BLaER1 (cell line): ENCODE measurements around the gene RGS3.

ENCODE experiments used
- H3K27ac ChIP-seq: shearing (Covaris generic); formaldehyde crosslinking; 2 replicates; pipeline ENCODE4 v1.8.1; 2022
- H3K27me3 ChIP-seq: shearing (Covaris generic); formaldehyde crosslinking; 2 replicates; pipeline ENCODE4 v1.8.1; 2022
- H3K36me3 ChIP-seq: shearing (Covaris generic); formaldehyde crosslinking; 2 replicates; pipeline ENCODE4 v1.8.1; 2022
- H3K4me1 ChIP-seq: shearing (Covaris generic); formaldehyde crosslinking; 2 replicates; pipeline ENCODE4 v1.8.1; 2022
- H3K4me2 ChIP-seq: shearing (Covaris generic); formaldehyde crosslinking; 2 replicates; pipeline ENCODE4 v1.8.1; 2022
- H3K4me3 ChIP-seq: shearing (Covaris generic); formaldehyde crosslinking; 2 replicates; pipeline ENCODE4 v1.8.1; 2022
- H3K9ac ChIP-seq: shearing (Covaris generic); formaldehyde crosslinking; 2 replicates; pipeline ENCODE4 v1.8.1; 2022
- H3K9me3 ChIP-seq: shearing (Covaris generic); formaldehyde crosslinking; 2 replicates; pipeline ENCODE4 v1.8.1; 2022
- H4K20me1 ChIP-seq: shearing (Covaris generic); formaldehyde crosslinking; 2 replicates; pipeline ENCODE4 v1.8.1; 2022
- Cebpa-rat ChIP-seq: shearing (Covaris generic); IDR thresholded peaks from 2 replicates; pipeline ENCODE4 v1.8.1; 2022

Gene RGS3

DNA sequence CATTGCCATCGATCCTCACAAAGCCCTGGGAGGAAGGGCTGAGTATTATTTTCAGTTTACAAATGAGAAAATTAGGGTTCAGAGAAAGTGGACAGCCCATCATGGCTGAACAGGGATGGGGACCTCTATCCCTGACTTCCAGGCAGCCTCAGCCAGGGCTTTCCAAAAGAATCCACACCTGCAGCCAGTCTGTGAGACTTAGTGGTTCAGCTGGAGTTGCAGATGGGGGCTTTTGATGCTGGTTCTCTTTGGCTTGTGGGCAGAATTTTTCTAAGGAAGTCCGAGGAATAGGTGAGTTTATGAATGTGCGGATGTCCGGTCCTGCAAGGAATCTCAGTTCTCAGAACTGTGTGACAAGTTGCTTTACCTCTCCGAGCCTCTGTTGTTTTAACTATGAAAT is 138.1 kb downstream of the RGS3 start:
- H3K27ac ChIP-seq: peak overlapping the region; percentile 81
- no peaks in the 10 kb centered on the region for H3K27me3 ChIP-seq
- H3K4me2 ChIP-seq: peak overlapping the region; percentile 87
- peaks cover 12% of the 10 kb centered on the region for H4K20me1 ChIP-seq
- peak overlapping the region; percentile 56; the same call in 1 of the 2 replicates for H3K9ac ChIP-seq
- no peak for TF ChIP-seq Cebpa-rat
- H3K9me3 ChIP-seq: no peaks in the 10 kb centered on the region
- no peak overlapping the region for H3K4me3 ChIP-seq
- H3K4me1 ChIP-seq: peaks cover 71% of the 10 kb centered on the region
- peaks cover 17% of the 10 kb centered on the region for H3K36me3 ChIP-seq

DNA sequence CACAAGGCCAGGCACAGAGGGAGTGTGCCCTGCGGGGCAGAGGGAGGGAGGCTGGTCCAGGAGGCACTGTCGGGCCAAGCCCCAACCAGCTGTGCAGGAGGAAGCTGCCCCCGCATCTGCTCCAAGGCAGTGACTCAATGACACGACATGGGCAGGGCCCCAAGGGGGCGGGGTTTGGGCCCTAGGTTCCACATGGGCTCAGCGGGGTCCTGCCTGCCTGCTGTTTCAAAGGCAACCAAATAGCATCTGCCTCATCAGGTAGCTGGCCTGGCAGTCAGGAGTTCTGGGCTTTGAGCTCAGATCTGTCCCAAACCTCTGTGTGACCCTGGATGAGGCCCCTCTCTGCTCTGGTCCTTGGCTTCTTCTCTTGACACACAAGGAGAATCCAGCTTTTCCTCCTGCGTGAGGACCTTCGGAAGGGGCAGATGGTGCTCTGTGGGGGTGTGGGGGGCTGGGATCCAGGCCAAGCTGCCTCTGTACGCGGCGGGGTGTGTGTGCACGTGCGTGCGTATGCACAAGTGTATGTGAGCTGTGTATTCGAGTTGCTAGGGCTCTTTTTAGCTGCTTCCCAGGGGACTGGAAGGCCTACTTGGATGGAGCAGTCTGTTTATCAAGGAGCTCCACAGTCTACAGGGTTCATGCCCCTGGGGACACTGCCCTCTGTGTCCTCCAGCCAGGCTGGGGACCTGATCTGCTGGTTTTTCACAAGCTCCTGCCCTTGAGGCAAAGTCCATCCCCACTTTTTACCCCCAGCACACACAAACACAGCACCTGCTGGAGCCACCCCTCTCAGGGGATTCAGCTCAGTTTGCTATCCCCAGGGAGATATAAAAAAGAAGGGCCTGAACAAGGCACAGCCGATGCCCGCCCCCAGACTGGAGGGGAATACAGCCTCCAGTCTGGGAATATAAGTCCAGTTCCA is 138.9 kb downstream of the RGS3 start:
- Histone ChIP-seq H3K9ac (peak overlapping the region; percentile 56; the same call in 1 of the 2 replicates), H3K27me3 (no peaks in the 10 kb centered on the region), H3K36me3 (peaks cover 10% of the 10 kb centered on the region), H3K9me3 (no peaks in the 10 kb centered on the region), H3K4me3 (peak overlapping the region; percentile 22; the same call in 1 of the 2 replicates), H3K27ac (peak overlapping the region; percentile 81), H3K4me1 (peaks cover 63% of the 10 kb centered on the region), H3K4me2 (peak overlapping the region; percentile 87), H4K20me1 (0 out of 2 replicates have a peak, but pooled peaks cover 5% of the 10 kb centered on the region)
- no peak for TF ChIP-seq Cebpa-rat

DNA sequence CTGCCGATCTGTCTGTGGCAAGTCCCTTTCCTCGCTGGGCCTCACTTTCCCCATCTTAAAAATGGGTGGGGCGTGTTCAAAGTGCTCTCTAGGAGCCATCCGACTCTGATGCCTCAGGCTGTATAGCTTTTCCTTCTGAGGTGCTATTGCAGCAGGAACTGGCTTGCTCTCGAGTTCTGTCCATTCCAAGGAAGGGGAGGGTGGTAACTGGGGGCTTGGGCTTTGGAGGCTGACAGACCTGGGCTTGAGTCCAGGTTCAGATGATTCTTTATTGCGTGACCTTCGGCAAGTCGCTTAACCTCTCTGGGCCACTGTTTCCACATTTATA is 139.5 kb downstream of the RGS3 start:
- H3K4me3 ChIP-seq: peak overlapping the region; percentile 22; the same call in 1 of the 2 replicates
- no peaks in the 10 kb centered on the region for H4K20me1 ChIP-seq
- peak overlapping the region; percentile 56; the same call in 1 of the 2 replicates for H3K9ac ChIP-seq
- no peaks in the 10 kb centered on the region for H3K27me3 ChIP-seq
- H3K9me3 ChIP-seq: no peaks in the 10 kb centered on the region
- H3K4me2 ChIP-seq: peak overlapping the region; percentile 87
- TF ChIP-seq Cebpa-rat: no peak
- peaks cover 57% of the 10 kb centered on the region for H3K4me1 ChIP-seq
- H3K27ac ChIP-seq: peak overlapping the region; percentile 81
- H3K36me3 ChIP-seq: peaks cover 4% of the 10 kb centered on the region

DNA sequence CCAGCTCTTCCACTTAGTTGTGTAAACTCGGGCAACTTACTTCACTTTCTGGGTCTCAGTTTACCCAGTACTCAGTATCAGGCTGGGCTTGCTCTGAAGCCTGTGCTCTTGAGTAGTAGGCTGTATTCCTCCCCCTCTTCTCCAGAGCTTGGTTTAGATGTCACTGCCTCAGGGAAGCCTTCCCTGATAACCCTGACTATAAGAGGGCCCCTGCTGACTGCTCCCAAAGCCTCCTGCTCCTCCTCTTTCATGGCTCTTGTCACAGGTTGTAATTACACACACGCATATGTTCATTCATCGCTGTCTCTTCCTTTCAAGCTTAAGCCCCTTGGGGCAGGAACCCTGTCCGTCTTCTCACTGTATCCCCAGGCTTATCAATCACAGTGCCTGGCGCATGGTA is 140.2 kb downstream of the RGS3 start:
- no peaks in the 10 kb centered on the region for H3K9me3 ChIP-seq
- TF ChIP-seq Cebpa-rat: no peak
- no peak overlapping the region for H3K4me3 ChIP-seq
- H3K9ac ChIP-seq: peak overlapping the region; percentile 2; the same call in 1 of the 2 replicates
- H3K27me3 ChIP-seq: no peaks in the 10 kb centered on the region
- peaks cover 49% of the 10 kb centered on the region for H3K4me1 ChIP-seq
- H3K27ac ChIP-seq: peak overlapping the region; percentile 81
- H3K36me3 ChIP-seq: no peaks in the 10 kb centered on the region
- H3K4me2 ChIP-seq: peak overlapping the region; percentile 87
- no peaks in the 10 kb centered on the region for H4K20me1 ChIP-seq

DNA sequence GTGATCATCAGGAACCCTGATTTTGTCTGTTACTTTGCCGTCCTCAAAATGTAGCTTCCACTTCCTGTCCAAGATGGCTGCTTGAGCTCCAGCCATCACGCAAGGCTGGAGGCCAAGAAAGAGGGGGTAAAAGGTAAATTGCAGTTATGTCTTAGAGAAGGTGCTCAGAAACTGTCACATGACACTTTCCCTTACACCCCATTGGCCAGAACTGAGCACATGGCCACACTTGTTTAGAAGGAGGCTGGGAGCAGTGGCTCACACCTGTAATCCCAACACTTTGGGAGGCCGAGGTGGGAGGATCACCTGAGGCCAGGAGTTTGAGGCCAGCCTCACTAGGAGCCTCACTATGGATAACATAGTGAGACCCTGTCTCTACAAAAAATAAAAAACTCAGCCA is 140.9 kb downstream of the RGS3 start:
- no peak for TF ChIP-seq Cebpa-rat
- Histone ChIP-seq H3K9ac (no peak overlapping the region), H3K4me2 (peak overlapping the region; percentile 87; the same call in 1 of the 2 replicates), H3K4me3 (no peak overlapping the region), H3K4me1 (peaks cover 46% of the 10 kb centered on the region), H4K20me1 (no peaks in the 10 kb centered on the region), H3K9me3 (no peaks in the 10 kb centered on the region), H3K36me3 (no peaks in the 10 kb centered on the region), H3K27me3 (no peaks in the 10 kb centered on the region), H3K27ac (peak overlapping the region; percentile 81; the same call in 1 of the 2 replicates)

DNA sequence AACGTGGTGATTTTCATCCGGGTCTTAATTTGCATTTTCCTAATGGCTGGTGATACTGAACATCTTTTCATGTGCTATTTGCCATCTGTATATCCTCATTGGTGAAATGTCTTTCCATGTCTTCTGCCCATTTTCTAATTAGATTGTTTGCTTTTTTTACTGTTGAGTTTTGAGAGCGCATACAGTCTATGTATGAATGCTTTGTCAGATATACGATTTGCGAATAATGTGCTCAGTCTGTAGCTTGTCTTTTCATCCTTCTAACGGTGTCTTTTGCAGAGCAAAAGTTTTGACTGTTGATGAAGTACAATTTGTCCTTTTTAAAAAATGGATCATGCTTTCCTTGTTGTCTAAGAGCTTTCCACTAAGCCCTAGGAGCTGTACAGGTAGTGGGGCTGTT is 143.0 kb downstream of the RGS3 start:
- peaks cover 36% of the 10 kb centered on the region for H3K4me1 ChIP-seq
- no peak overlapping the region for H3K27ac ChIP-seq
- H3K4me3 ChIP-seq: no peak overlapping the region
- H3K36me3 ChIP-seq: no peaks in the 10 kb centered on the region
- H3K9ac ChIP-seq: no peak overlapping the region
- no peaks in the 10 kb centered on the region for H3K9me3 ChIP-seq
- TF ChIP-seq Cebpa-rat: no peak
- H4K20me1 ChIP-seq: no peaks in the 10 kb centered on the region
- no peak overlapping the region for H3K4me2 ChIP-seq
- no peaks in the 10 kb centered on the region for H3K27me3 ChIP-seq

DNA sequence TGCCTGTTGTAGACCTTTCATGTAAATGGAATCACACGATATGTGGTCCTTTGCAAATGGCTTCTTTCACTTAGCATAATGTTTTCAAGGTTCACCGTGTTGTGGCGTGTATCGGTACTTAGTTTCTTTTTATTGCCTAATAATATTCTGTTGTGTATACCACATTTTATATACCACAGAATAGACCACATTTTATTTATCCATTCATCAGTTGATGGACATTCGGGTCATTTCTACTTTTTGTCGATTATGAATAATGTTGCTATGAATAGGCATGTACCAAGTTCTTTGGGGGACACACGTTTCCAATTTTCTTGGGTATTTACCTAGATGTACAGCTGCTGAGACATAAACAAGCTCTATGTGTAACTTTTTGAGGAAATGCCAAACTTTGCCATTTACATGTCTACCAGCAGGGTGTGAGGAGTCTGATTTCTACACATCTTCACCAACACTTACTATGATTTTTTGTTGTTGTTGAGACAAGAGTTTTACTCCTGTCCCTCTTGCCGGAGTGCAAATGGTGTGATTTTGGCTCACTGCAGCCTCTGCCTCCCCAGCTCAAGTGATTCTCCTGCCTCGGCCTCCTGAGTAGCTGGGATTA is 144.7 kb downstream of the RGS3 start:
- TF ChIP-seq Cebpa-rat: no peak

DNA sequence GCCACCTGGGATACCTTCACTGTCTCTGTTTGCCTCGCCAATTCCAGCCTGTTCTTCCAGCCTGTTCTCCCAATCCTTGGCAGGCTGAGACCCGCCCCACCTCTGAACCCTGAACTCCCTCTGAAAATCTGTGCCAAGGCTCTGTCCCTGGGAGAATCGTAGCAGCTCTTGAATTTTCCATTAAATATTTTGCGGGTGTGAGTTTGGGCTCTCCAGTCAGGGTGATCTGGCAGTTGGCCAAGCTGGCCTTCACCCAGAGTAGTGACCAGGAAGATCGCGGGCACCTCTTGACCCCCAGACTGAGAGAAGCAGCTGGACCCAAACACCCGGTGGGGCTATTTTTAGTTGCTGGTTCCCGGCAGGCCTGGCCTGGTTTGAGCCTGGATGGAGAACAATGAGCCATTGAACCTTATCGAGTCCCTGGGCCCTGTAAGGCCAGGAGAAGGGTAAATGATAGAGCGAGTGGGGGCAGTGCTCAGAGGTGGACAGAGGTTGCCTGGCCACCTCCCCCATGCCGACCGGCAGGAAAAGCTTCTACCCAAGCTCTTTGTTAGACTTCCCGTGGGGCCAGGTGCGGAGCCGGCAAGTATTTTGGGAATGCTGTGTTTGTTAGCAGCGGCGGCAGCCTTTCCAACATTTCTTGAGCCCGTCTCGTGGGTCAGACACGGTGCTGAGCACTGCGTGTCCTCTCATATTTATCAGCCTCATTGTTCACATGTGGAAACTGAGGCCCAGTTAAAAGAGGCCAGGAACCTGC is 146.2 kb downstream of the RGS3 start:
- Histone ChIP-seq H3K4me3 (no peak overlapping the region), H3K27ac (no peak overlapping the region), H3K9me3 (no peaks in the 10 kb centered on the region), H3K9ac (no peak overlapping the region), H3K36me3 (no peaks in the 10 kb centered on the region), H3K4me1 (peaks cover 34% of the 10 kb centered on the region), H3K4me2 (no peak overlapping the region), H4K20me1 (no peaks in the 10 kb centered on the region), H3K27me3 (no peaks in the 10 kb centered on the region)
- TF ChIP-seq Cebpa-rat: no peak

More for the DNA sequence above, 144.7 kb downstream of the RGS3 start:
- no peaks in the 10 kb centered on the region for H3K27me3 ChIP-seq
- no peaks in the 10 kb centered on the region for H4K20me1 ChIP-seq
- no peak overlapping the region for H3K9ac ChIP-seq
- no peak overlapping the region for H3K4me3 ChIP-seq
- peaks cover 35% of the 10 kb centered on the region for H3K4me1 ChIP-seq
- H3K27ac ChIP-seq: no peak overlapping the region
- no peaks in the 10 kb centered on the region for H3K36me3 ChIP-seq
- no peak overlapping the region for H3K4me2 ChIP-seq
- H3K9me3 ChIP-seq: no peaks in the 10 kb centered on the region

DNA sequence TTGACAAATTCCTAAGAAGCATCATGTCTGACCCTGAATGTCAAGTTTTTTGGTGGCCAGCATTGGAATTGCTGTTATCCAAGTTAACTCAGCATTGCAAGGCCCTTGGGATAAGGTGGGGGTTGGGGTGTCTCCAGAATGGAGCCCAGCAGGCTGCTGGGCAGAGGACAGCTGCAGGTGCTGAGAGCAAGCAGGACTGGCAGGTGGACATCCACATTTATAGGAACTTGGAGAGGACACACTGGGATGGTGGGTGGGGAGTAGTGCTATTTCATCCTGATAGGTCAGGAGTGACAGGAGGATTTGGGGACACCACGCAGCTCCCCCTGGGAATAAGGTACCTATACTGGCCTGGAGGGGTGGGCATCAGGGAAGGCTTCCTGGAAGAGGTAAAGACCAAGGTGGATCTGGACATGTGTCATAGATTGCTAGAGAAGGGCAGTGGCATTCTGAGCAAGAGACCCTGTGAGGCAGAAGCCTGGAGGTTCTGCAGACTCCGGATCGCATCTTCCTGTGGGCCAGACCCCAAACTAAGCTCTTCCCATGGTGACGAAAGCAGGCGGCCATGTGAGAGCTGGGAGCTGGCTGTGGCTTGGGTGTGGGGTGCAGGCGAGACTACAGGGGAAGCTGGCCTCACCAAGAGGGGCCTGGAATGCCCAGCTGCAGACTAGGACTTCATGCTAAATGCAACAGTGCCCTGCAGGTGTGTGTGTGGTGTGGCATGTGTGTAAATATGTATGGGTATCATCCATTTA is 148.1 kb downstream of the RGS3 start:
- no peak overlapping the region for H3K27ac ChIP-seq
- no peak overlapping the region for H3K4me2 ChIP-seq
- H3K9me3 ChIP-seq: no peaks in the 10 kb centered on the region
- no peaks in the 10 kb centered on the region for H4K20me1 ChIP-seq
- peaks cover 53% of the 10 kb centered on the region for H3K4me1 ChIP-seq
- H3K9ac ChIP-seq: no peak overlapping the region
- no peaks in the 10 kb centered on the region for H3K36me3 ChIP-seq
- no peak overlapping the region for H3K4me3 ChIP-seq
- H3K27me3 ChIP-seq: no peaks in the 10 kb centered on the region
- TF ChIP-seq Cebpa-rat: no peak
